HCT116 (cell line): ENCODE measurements around the gene KLHL40. TPM values are rescaled to one million over a fixed set of nuclear protein-coding genes. Genes with fewer than 3 reads are reported as not detected.

Experiments
- ATAC-seq: fragments of 200-7000 bp; cut with Tn5 transposase; 2 replicates; pipeline ENCODE4 v1.9.1; 2020; ENCODE audit warnings: mild to moderate bottlenecking, moderate library complexity
- BruUV-seq: library from RNA; stranded (reverse); fragments of 400-500 nt; replicated peaks from 2 replicates; lab custom pipeline; 2021; lab: Mats Ljungman, UMichigan
- CTCF ChIA-PET: fragments of 300-600 bp; sonication (Branson Sonifier 250); formaldehyde crosslinking; loops from one replicate; lab custom pipeline; 2021; ENCODE audit warnings: antibody characterized with exemption; lab: Charles Lee
- POLR2A ChIA-PET: fragments of 300-600, 350-600 bp; sonication (Branson Sonifier 250); formaldehyde crosslinking; loops from one replicate; lab custom pipeline; 2021; ENCODE audit warnings: antibody characterized with exemption; lab: Charles Lee
- RAD21 ChIA-PET, 2 experiments: fragments of 300-600 bp; sonication (Branson Sonifier 250); formaldehyde crosslinking; loops; one replicate each; lab custom pipeline; 2023; ENCODE audit warnings: low total read pairs in 2 of 2; ENCODE audit not compliant: uncharacterized antibody in 2 of 2, unreplicated experiment in 2 of 2, low non-redundant PET in 1 of 2; lab: Charles Lee
- DNase-seq: peaks from one replicate; pipeline ENCODE4 v3.0.0-alpha.2; 2010; ENCODE audit warnings: low read depth, low spot score
- H2AFZ ChIP-seq: fragments of 200-600 bp; shearing (Covaris generic), sonication (generic); 2 replicates; pipeline ENCODE4 v1.6.1; 2017; ENCODE audit warnings: low read depth, mixed run types, mixed read lengths, antibody characterized with exemption, low read length; ENCODE audit not compliant: poor library complexity, severe bottlenecking
- H3K27ac ChIP-seq: 2 replicates; pipeline ENCODE4 v1.5.1; 2012; ENCODE audit warnings: low read depth, low read length
- H3K27me3 ChIP-seq: fragments of 200-600 bp; sonication (generic); 2 replicates; pipeline ENCODE4 v1.6.1; 2016; ENCODE audit warnings: mixed run types, low read length, mixed read lengths; ENCODE audit not compliant: insufficient read depth
- H3K36me3 ChIP-seq, 2 experiments: fragments of 200-500 bp in 1 of 2; fragments of 200-600 bp in 1 of 2; sonication (Bioruptor generic) in 1 of 2; sonication (generic) in 1 of 2; 2 replicates each; pipeline versions ENCODE4 v1.5.1 to v1.6.1; 2014 to 2016; ENCODE audit warnings: low read length in 2 of 2, inconsistent platforms in 1 of 2, mixed read lengths in 1 of 2, mixed run types in 1 of 2; ENCODE audit not compliant: insufficient read depth in 2 of 2, control insufficient read depth in 1 of 2
- H3K4me1 ChIP-seq, 2 experiments: fragments of 200-600 bp in 1 of 2; sonication (generic) in 1 of 2; 2 replicates each; pipeline versions ENCODE4 v1.5.1 to v1.6.1; 2012 to 2017; ENCODE audit warnings: low read length in 2 of 2, inconsistent platforms in 1 of 2, mild to moderate bottlenecking in 1 of 2, mixed read lengths in 1 of 2, mixed run types in 1 of 2, moderate library complexity in 1 of 2; ENCODE audit not compliant: insufficient read depth in 2 of 2, control insufficient read depth in 1 of 2
- H3K4me2 ChIP-seq: fragments of 200-600 bp; sonication (generic); 2 replicates; pipeline ENCODE4 v1.6.1; 2017; ENCODE audit warnings: mixed run types, low read length, mixed read lengths
- H3K4me3 ChIP-seq, 2 experiments: fragments of 200-600 bp in 1 of 2; sonication (generic) in 1 of 2; replicated peaks in 1 of 2; 2 replicates each; pipeline ENCODE4 v1.5.1; 2011 to 2016; ENCODE audit warnings: low read length in 2 of 2, control low read depth in 1 of 2, low read depth in 1 of 2, mild to moderate bottlenecking in 1 of 2, mixed read lengths in 1 of 2, mixed run types in 1 of 2
- H3K79me2 ChIP-seq: fragments of 200-600 bp; sonication (generic); 2 replicates; pipeline ENCODE4 v1.6.1; 2017; ENCODE audit warnings: mild to moderate bottlenecking, mixed run types, low read length, moderate library complexity, mixed read lengths; ENCODE audit not compliant: insufficient read depth
- H3K9ac ChIP-seq: fragments of 200-600 bp; sonication (generic); 2 replicates; pipeline ENCODE4 v1.6.1; 2016; ENCODE audit warnings: low read length, mixed read lengths
- H3K9me2 ChIP-seq: fragments of 200-600 bp; sonication (generic), shearing (Covaris generic); 2 replicates; pipeline ENCODE4 v1.6.1; 2017; ENCODE audit warnings: mixed run types, mild to moderate bottlenecking, moderate library complexity; ENCODE audit not compliant: insufficient read depth
- H3K9me3 ChIP-seq, 2 experiments: fragments of 200-500 bp in 1 of 2; fragments of 200-600 bp in 1 of 2; sonication (Bioruptor generic) in 1 of 2; sonication (generic) in 1 of 2; 2 replicates each; pipeline ENCODE4 v1.6.1; 2014 to 2017; ENCODE audit warnings: low read length in 2 of 2, mixed read lengths in 2 of 2, inconsistent platforms in 1 of 2, low read depth in 1 of 2, mild to moderate bottlenecking in 1 of 2, mixed run types in 1 of 2, moderate library complexity in 1 of 2; ENCODE audit not compliant: control insufficient read depth in 1 of 2, insufficient read depth in 1 of 2
- H4K20me1 ChIP-seq: fragments of 200-600 bp; sonication (generic), shearing (Covaris generic); 2 replicates; pipeline ENCODE4 v1.6.1; 2017; ENCODE audit warnings: mixed run types, mild to moderate bottlenecking, moderate library complexity; ENCODE audit not compliant: insufficient read depth
- CEBPB ChIP-seq: IDR thresholded peaks from 2 replicates; pipeline ENCODE4 v1.6.1; 2012; ENCODE audit warnings: low read depth
- POLR2AphosphoS5 ChIP-seq: IDR thresholded peaks from 2 replicates; pipeline ENCODE4 v1.6.1; 2011; ENCODE audit warnings: mild to moderate bottlenecking, low read depth, low read length, moderate library complexity
- SRF ChIP-seq: IDR thresholded peaks from 2 replicates; pipeline ENCODE4 v1.6.1; 2012; ENCODE audit warnings: low read depth
- TCF7L2 ChIP-seq: IDR thresholded peaks from 2 replicates; pipeline ENCODE4 v1.7.0; 2011; ENCODE audit warnings: borderline replicate concordance, inconsistent platforms; ENCODE audit not compliant: insufficient read depth, insufficient read length; ENCODE audit errors: extremely low read depth
- YY1 ChIP-seq: IDR thresholded peaks from 2 replicates; pipeline ENCODE4 v1.6.1; 2011; ENCODE audit warnings: low read length, low read depth, moderate library complexity, mild to moderate bottlenecking; ENCODE audit not compliant: insufficient replicate concordance; ENCODE audit errors: extremely low read depth
- ZBTB33 ChIP-seq: IDR thresholded peaks from 2 replicates; pipeline ENCODE4 v1.6.1; 2011; ENCODE audit warnings: mild to moderate bottlenecking, low read length, moderate library complexity; ENCODE audit not compliant: insufficient replicate concordance; ENCODE audit errors: extremely low read depth
- ZFX ChIP-seq: fragments of 450-650 bp; IDR thresholded peaks from 2 replicates; pipeline ENCODE4 v1.6.1; 2017
- intact Hi-C: fragments of 100-400 bp; cut with micrococcal nuclease; formaldehyde crosslinking; loops from 2 replicates; pipeline ENCODE4 v1.10.0; 2022
- total RNA-seq: library from RNA; stranded (reverse); gene quantifications from one replicate; pipeline ENCODE4 v1.2.1, GENCODE V29; 2021; ENCODE audit not compliant: unreplicated experiment

KLHL40 gene
- total RNA-seq, 1 experiment from 2014 or later = not detected

- TF ChIP-seq ZBTB33 = no peak
Observed at GRCh38 chr3:42673082-42673481, 12.3 kb upstream of the KLHL40 start (continued).

- ChIA-PET POLR2A (no interaction called here), RAD21 (no interaction called here), CTCF (no interaction called here)
- H3K4me2 ChIP-seq = no peak overlapping the region
- no peak overlapping the region for H2AFZ ChIP-seq
- H3K9me3 ChIP-seq = peaks cover 0 to 10% of the 10 kb centered on the region in 2 experiments; a peak in 1 of 4 replicates
- no peaks in the 10 kb centered on the region for H3K9me2 ChIP-seq
- DNase-seq = no peak
- no peaks in the 10 kb centered on the region for H3K27me3 ChIP-seq
- H3K4me1 ChIP-seq = no peaks in the 10 kb centered on the region
- no peak overlapping the region for H3K27ac ChIP-seq
- H3K36me3 ChIP-seq = no peaks in the 10 kb centered on the region
- intact Hi-C loops = no loop called here
- no peak for ATAC-seq
- no TSS peak for BruUV-seq
- H3K79me2 ChIP-seq = no peaks in the 10 kb centered on the region
- no peak overlapping the region for H3K9ac ChIP-seq
- H3K4me3 ChIP-seq = no peak overlapping the region
- no peaks in the 10 kb centered on the region for H4K20me1 ChIP-seq
- TF ChIP-seq CEBPB (no peak), ZFX (no peak), SRF (no peak), YY1 (no peak), TCF7L2 (no peak), POLR2AphosphoS5 (no peak)
Observed at GRCh38 chr3:42674146-42674545, 11.2 kb upstream of the KLHL40 start.
